Thoracic aorta (tissue), 2 donors: Measurements from ENCODE around the gene RPL39. TPM values are rescaled to one million over a fixed set of nuclear protein-coding genes. Genes with fewer than 3 reads are reported as not detected.

Source experiments
- ATAC-seq: fragments of 150-250 bp; one replicate; pipeline ENCODE4 v1.8.0; 2017; ENCODE audit warnings: low read depth; ENCODE audit not compliant: insufficient number of reproducible peaks, low FRiP score
- DNase-seq: peaks from one replicate; pipeline ENCODE4 v3.0.0-alpha.2; 2020; ENCODE audit warnings: low spot score
- H3K27ac ChIP-seq, 2 donors: fragments of 200-600 bp; sonication (generic); 1 replicate in 1 of 2; 2 replicates in 1 of 2; pipeline ENCODE4 v1.5.1; 2016; ENCODE audit warnings: mild to moderate bottlenecking in 2 of 2, moderate library complexity in 2 of 2
- H3K27me3 ChIP-seq: fragments of 200-600 bp; sonication (generic); replicated peaks from 2 replicates; pipeline ENCODE4 v1.6.0; 2016; ENCODE audit warnings: mild to moderate bottlenecking; ENCODE audit not compliant: insufficient read depth
- H3K36me3 ChIP-seq: fragments of 200-600 bp; sonication (generic); one replicate; pipeline ENCODE4 v1.5.1; 2016
- H3K4me1 ChIP-seq, 2 donors: fragments of 200-600 bp; sonication (generic); 1 replicate in 1 of 2; 2 replicates in 1 of 2; pipeline versions ENCODE4 v1.5.1 to v1.6.0; 2016; ENCODE audit warnings: low read depth in 2 of 2, mild to moderate bottlenecking in 1 of 2; ENCODE audit not compliant: control insufficient read depth in 1 of 2
- H3K4me3 ChIP-seq: fragments of 200-600 bp; sonication (generic); 2 replicates; pipeline ENCODE4 v1.5.1; 2016; ENCODE audit warnings: mild to moderate bottlenecking
- H3K9me3 ChIP-seq: fragments of 200-600 bp; sonication (generic); 2 replicates; pipeline ENCODE4 v1.5.1; 2016
- CTCF ChIP-seq: fragments of 200-600 bp; sonication (generic); IDR thresholded peaks from one replicate; pipeline ENCODE4 v1.5.1; 2019; ENCODE audit warnings: antibody characterized with exemption
- total RNA-seq, 2 donors: library from RNA; depleted of rRNA; stranded (reverse); fragments of >200 nt; gene quantifications; one replicate each; pipeline versions ENCODE4 v1.1.0 to v1.2.3, GENCODE V29; 2016

RPL39 gene
- total RNA-seq, 2 donors from 2014 or later: 889 to 1,700 TPM

DNA sequence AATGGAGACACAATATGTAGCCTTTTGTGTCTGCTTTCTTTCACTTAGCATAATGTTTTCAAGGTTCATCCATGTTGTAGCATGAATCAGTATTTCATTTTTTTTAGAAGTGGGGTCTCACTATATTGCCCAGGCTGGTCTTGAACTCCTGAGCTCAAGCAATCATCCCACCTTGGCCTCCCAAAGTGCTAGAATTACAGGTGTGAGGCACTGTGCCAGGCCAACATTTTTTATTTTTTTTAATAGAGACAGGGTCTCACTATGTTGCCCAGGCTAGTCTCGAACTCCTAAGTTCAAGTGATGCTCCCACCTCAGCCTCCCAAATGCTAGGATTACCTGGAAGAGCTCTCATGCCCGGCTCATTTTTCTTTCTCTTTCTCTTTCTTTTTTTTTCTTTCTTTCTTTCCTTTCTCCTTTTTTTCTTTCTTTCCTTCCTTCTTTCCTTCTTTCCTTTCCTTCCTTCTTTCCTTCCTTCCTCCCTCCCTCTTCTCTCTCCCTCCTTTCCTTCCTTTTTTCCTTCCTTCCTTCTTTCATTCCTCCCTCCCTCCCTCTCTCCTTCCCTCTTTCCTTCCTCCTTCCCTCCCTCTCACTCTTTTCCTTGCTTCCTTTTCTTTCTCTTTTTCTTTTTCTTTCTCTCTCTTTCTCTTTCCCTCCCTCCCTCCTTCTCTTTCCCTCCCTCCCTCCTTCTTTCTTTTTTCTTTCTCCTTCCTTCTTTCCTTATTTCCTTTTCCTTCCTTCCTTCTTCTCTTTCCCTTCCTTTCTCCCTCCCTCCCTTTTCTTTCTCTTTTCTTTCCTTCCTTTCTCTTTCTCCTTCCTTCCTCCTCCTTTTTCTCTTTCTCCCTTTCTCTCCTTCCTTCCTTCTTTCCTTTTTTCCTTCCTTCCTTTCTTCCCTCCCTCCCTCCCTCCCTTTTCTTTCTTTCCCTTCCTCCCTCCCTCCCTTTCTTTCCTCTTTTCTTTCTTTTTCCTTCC is 10.1 kb upstream of the RPL39 start:
- Histone ChIP-seq H3K9me3 (no peaks in the 10 kb centered on the region), H3K4me1 (no peaks in the 10 kb centered on the region), H3K36me3 (no peaks in the 10 kb centered on the region), H3K4me3 (no peak overlapping the region), H3K27ac (no peak overlapping the region), H3K27me3 (no peaks in the 10 kb centered on the region)
- TF ChIP-seq CTCF: no peak
- ATAC-seq (no peak), DNase-seq (no peak)

- Histone ChIP-seq H3K36me3 (peaks cover 8% of the 10 kb centered on the region), H3K9me3 (no peaks in the 10 kb centered on the region), H3K27ac (peak overlapping the region; percentile 86 to 96), H3K27me3 (no peaks in the 10 kb centered on the region), H3K4me3 (peak overlapping the region; percentile 89), H3K4me1 (peaks cover 3 to 20% of the 10 kb centered on the region in 2 donors)
- ATAC-seq: peak; percentile 38
- DNase-seq: no peak
- no peak for TF ChIP-seq CTCF
Observed at GRCh38 chrX:119790977-119791436, 423 bp downstream of the RPL39 start.

- no peaks in the 10 kb centered on the region for H3K27me3 ChIP-seq
- no peak for TF ChIP-seq CTCF
- DNase-seq (no peak), ATAC-seq (no peak)
- H3K9me3 ChIP-seq: no peaks in the 10 kb centered on the region
- peaks cover 3 to 14% of the 10 kb centered on the region in 2 donors for H3K4me1 ChIP-seq
- no peak overlapping the region for H3K27ac ChIP-seq
- H3K36me3 ChIP-seq: peaks cover 11% of the 10 kb centered on the region
- H3K4me3 ChIP-seq: no peak overlapping the region
Observed at GRCh38 chrX:119784747-119785446, 6.5 kb downstream of the RPL39 start.

GRCh38 chrX:119783026-119783425 is 8.4 kb downstream of the RPL39 start:
- peaks cover 3% of the 10 kb centered on the region for H3K36me3 ChIP-seq
- TF ChIP-seq CTCF: no peak

GRCh38 chrX:119778829-119779228 is 12.6 kb downstream of the RPL39 start:
- no peaks in the 10 kb centered on the region for H3K27me3 ChIP-seq
- H3K4me1 ChIP-seq: no peaks in the 10 kb centered on the region
- H3K27ac ChIP-seq: no peak overlapping the region
- no peak for TF ChIP-seq CTCF
- no peaks in the 10 kb centered on the region for H3K36me3 ChIP-seq
- DNase-seq (no peak), ATAC-seq (no peak)
- no peak overlapping the region for H3K4me3 ChIP-seq
- no peaks in the 10 kb centered on the region for H3K9me3 ChIP-seq

More at GRCh38 chrX:119783026-119783425, 8.4 kb downstream of the RPL39 start:
- no peaks in the 10 kb centered on the region for H3K9me3 ChIP-seq
- ATAC-seq (no peak), DNase-seq (no peak)
- H3K27ac ChIP-seq: no peak overlapping the region
- H3K27me3 ChIP-seq: no peaks in the 10 kb centered on the region
- H3K4me3 ChIP-seq: no peak overlapping the region
- peaks cover 0 to 3% of the 10 kb centered on the region in 2 donors for H3K4me1 ChIP-seq
